Subcutaneous adipose tissue (tissue), 4 donors: ENCODE results near the gene LRRC1. TPM values are rescaled to one million over a fixed set of nuclear protein-coding genes. Genes with fewer than 3 reads are reported as not detected.

Source experiments
- CTCF ChIP-seq: fragments of 450-650 bp; IDR thresholded peaks from one replicate; pipeline ENCODE4 v1.5.1; 2016; ENCODE audit warnings: low read depth, mild to moderate bottlenecking, control low read depth, antibody characterized with exemption, moderate library complexity
- total RNA-seq, 4 donors: library from RNA; depleted of rRNA; stranded (reverse); fragments of >200 nt; gene quantifications; one replicate each; pipeline ENCODE4 v1.1.0, GENCODE V29; 2016

Gene LRRC1
- total RNA-seq, 4 donors from 2014 or later: 10.5 to 28.3 (median 18.0) TPM

GRCh38 chr6:53874964-53875363, 80.2 kb downstream of the LRRC1 start:
- no peak for TF ChIP-seq CTCF

DNA sequence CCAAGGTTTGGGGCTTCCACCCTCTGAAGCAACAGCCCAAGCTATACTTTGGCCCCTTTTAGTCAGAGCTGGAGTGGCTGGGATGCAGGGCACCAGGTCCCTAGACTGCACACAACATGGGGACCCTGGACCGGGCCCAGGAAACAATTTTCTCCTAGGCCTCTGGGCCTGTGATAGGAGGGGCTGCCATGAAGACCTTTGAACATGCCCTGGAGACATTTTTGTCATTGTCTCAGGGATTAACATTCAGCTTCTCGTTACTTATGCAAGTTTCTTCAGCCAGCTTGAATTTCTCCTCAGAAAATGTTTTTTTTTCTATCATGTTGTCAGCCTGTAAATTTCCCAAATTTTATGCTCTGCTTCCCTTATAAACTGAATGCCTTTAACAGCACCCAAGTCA, 82.3 kb downstream of the LRRC1 start:
- TF ChIP-seq CTCF: no peak

- no peak for TF ChIP-seq CTCF
These were observed 84.0 kb downstream of the LRRC1 start for GRCh38 chr6:53878808-53879207.

DNA sequence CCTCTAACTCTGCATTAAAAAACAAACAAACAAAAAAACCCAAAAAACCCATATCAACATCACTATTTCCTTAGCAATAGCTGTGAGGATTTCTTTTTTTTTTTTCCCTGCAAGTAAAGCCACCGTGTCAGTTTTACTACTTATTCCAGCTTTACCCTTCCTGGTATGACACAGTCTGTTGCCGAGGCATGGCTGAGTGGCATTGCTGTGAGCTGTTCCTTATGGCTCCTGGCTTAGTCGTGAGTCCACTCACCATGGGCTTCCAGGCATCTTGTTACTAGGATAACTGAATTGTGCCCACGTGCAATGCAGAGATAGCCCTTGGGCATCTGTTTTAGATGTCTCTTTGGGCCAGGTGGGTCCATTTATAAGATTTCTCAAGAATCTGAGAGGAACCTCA, 84.8 kb downstream of the LRRC1 start:
- no peak for TF ChIP-seq CTCF

GRCh38 chr6:53887316-53887715, 92.5 kb downstream of the LRRC1 start:
- TF ChIP-seq CTCF: no peak

- no peak for TF ChIP-seq CTCF
These were observed 94.1 kb downstream of the LRRC1 start for GRCh38 chr6:53888931-53889330.

GRCh38 chr6:53889365-53889764, 94.6 kb downstream of the LRRC1 start:
- no peak for TF ChIP-seq CTCF
